GM12872 (cell line): ENCODE measurements around the gene NPFF.

Experiments
- TF ChIP-seq, protein P1 (sequence below): IDR thresholded peaks from 3 replicates; pipeline ENCODE4 v1.5.1; 2011; ENCODE audit warnings: low read depth, mild to moderate bottlenecking, low read length, moderate library complexity; ENCODE audit not compliant: insufficient read depth

NPFF gene

DNA sequence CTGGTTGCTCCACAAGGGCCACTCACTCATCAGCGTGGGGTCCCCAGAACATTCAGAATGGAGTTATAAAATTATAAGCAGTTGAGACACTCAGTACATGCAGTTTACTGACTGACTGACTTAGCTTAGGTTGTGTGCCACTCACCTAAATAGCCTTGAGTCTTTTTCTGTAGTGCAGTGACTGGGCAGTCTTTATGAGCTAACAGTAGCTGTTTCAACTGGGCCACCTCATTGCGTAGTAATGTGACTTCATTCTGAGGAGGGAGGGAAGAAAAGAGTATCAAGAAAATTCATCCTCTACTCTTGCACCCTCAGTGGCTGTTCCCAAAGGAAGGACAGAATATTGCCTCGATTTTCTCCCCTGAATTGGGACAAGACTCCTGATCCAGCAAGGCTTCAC, 15.8 kb upstream of the NPFF start:
- TF ChIP-seq, protein P1, sequence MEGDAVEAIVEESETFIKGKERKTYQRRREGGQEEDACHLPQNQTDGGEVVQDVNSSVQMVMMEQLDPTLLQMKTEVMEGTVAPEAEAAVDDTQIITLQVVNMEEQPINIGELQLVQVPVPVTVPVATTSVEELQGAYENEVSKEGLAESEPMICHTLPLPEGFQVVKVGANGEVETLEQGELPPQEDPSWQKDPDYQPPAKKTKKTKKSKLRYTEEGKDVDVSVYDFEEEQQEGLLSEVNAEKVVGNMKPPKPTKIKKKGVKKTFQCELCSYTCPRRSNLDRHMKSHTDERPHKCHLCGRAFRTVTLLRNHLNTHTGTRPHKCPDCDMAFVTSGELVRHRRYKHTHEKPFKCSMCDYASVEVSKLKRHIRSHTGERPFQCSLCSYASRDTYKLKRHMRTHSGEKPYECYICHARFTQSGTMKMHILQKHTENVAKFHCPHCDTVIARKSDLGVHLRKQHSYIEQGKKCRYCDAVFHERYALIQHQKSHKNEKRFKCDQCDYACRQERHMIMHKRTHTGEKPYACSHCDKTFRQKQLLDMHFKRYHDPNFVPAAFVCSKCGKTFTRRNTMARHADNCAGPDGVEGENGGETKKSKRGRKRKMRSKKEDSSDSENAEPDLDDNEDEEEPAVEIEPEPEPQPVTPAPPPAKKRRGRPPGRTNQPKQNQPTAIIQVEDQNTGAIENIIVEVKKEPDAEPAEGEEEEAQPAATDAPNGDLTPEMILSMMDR, result no peak

DNA sequence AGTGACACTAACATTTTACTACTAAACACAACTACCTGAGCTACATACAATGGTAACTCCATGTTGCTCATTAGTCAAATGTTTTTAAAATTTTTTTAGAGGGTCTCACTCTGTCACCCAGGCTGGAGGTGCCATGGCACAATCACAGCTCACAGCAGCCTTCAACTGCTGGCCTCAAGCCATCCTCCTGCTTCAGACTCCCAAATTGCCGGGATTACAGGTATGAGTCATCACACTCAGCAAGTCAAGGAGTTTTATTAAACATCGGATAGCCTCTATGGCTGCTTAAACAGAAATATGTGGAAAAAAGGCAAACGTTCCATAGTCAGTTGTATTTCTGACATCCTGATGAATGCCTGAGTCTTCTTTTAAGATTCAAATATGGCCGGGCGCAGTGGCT, 11.1 kb upstream of the NPFF start:
- TF ChIP-seq, protein P1, result no peak

- TF ChIP-seq, protein P1, result no peak
These were observed 9.6 kb upstream of the NPFF start for GRCh38 chr12:53516758-53517455.

DNA sequence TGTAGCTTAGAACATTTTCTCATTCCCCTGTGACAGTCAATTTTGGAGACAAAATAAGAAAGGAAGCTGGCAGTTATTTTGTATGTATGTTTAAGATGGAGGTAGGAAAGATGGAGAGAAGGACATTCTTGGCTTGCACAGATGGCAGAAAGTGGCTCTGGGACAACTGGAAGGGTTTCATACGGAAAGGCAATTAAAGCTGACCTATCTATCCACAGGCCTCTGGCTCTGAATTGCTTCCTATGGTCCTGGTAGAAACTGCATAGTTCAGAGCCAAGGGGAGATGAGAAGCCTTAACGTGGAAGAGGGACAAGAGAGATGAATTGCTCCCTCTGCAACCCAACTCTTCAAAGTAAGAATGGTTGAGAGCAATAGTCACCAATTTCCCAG, 8.0 kb upstream of the NPFF start:
- TF ChIP-seq, protein P1, result no peak

- TF ChIP-seq, protein P1, result no peak
These were observed 7.5 kb upstream of the NPFF start for GRCh38 chr12:53514628-53515290.

GRCh38 chr12:53513712-53514410, 6.6 kb upstream of the NPFF start:
- TF ChIP-seq, protein P1, result no peak

- TF ChIP-seq, protein P1, result no peak
These were observed 3.0 kb upstream of the NPFF start for GRCh38 chr12:53510181-53510812.
